C4-2B (cell line): ENCODE data around the gene SHANK1.

ENCODE experiments used
- H3K27ac ChIP-seq: fragments of 450-650 bp; 2 replicates; pipeline ENCODE4 v1.5.1; 2017
- ZFX ChIP-seq: fragments of 450-650 bp; IDR thresholded peaks from 2 replicates; pipeline ENCODE4 v1.6.1; 2017
- TF ChIP-seq, protein P1 (sequence below): fragments of 450-650 bp; conservative IDR thresholded peaks from 2 replicates; pipeline ENCODE4 v1.5.1; 2017; ENCODE audit warnings: mild to moderate bottlenecking

SHANK1 gene

DNA sequence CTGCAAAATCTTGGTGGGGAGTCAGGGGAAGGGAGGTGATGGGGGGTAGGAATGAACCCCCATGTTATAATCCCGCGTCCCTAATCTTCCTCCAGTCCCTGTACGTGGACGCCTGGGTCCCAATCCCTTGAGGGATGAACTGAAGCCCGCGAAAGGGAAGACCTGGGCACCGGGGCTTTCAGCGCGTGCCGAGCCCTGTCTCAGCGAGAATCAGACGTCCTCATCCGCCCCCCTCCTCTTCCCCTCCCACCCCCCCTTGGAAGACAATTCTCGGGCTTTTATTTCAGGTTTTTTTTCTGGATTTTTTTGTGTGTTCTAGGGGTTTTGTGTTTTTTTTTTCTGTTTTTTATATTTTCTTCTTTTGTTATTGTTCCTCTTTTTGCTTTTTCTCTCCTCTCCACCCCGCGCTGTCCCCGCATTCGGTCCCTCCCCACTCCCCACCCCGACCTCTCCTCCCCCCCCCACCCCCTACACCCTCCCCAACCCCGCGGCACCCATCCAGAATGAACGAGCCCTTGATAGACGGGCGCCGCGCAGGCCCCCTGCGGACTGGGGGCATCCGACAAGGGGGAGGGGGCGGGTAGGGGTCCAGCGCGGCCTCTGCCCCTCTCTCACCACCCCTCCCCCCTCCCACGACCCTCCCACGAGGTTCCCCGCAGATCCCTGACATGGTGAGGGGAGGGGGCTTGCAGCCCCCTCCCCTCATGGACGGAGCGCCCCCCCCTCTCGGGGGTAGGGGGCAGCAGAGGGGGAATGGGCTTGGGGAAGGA is 60.1 kb downstream of the SHANK1 start:
- TF ChIP-seq ZFX, result no peak
- TF ChIP-seq, protein P1, sequence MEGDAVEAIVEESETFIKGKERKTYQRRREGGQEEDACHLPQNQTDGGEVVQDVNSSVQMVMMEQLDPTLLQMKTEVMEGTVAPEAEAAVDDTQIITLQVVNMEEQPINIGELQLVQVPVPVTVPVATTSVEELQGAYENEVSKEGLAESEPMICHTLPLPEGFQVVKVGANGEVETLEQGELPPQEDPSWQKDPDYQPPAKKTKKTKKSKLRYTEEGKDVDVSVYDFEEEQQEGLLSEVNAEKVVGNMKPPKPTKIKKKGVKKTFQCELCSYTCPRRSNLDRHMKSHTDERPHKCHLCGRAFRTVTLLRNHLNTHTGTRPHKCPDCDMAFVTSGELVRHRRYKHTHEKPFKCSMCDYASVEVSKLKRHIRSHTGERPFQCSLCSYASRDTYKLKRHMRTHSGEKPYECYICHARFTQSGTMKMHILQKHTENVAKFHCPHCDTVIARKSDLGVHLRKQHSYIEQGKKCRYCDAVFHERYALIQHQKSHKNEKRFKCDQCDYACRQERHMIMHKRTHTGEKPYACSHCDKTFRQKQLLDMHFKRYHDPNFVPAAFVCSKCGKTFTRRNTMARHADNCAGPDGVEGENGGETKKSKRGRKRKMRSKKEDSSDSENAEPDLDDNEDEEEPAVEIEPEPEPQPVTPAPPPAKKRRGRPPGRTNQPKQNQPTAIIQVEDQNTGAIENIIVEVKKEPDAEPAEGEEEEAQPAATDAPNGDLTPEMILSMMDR, result no peak
- no peak overlapping the region for H3K27ac ChIP-seq

DNA sequence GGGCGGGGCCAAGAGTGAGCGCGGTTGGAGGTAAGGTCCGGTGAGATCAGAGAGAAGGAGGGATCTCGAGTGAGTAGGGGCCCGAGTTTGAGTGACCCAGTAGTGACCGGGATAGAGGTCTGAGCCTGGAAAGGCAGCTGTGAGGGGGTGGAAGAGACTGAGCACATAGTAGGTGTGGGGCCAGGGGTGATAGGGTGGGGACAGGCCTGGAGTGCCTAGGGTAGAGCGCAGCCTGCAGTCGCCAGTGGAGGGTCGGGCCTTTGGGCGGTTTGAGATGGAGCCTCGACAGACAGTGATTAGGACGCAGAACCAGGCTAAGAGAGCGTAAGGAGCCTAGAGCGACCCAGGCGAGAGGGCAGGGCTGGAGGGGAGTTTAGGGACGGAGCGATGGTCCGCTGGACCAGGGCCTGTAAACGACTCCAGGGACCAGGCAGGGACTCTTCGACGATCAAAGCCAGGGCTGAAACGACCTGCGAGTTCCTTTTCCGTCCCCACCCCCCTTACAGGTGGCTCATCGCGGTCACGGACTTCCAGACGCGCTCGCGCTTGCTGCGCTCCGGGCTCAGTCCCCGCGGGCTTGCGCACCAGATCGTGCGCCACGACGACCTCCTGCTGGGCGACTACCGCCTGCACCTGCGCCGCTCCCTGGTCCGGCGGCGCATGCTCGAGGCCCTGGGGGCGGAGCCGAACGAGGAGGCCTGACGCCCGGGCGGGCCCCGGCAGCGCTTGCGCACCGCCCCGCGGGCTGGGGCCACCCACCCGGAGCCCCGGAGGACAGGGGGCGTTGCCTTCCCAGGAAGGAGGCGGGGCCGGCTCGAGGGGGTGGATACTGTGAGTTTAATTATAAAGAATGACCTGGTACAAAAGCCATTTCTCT is 60.9 kb downstream of the SHANK1 start:
- peak overlapping the region; percentile 74 for H3K27ac ChIP-seq
- peak; percentile 33; the same call in 1 of the 2 replicates for TF ChIP-seq ZFX
- TF ChIP-seq, protein P1, result no peak

DNA sequence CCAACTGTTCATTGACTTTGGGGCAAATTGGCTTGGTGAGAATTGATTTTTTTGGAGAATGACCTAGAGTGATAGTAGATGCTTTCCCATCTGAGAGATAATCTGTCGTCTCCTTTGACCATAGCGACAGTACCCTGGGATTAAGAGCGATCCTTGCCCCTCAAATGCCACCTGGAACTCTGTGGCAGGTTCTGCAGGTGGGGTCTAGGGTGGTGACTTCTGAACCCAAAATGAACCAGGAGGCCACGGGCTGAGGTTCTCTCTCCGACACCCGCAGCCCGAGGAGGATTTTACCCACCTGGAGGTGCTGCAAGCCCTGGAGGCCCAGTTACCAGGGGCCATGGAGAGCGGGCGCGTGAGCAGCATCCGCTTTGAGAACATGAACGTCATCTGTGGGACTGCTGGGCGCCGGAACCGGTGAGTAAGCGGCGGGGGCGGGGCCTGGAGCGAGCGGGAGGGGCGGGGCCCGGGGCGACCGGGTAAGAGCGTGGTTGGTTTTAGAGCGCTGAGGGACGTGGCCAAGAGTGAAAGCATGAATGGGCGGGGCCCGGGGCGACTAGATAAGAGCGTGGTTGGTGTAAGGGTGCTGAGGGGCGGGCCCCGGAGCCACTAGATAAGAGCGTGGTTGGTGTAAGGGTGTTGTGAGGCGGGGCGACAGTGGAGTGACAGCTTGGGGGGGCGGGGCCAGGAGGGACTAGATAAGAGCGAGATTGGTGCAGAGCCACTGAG is 61.7 kb downstream of the SHANK1 start:
- TF ChIP-seq, protein P1, result no peak
- peak; percentile 11; the same call in 1 of the 2 replicates for TF ChIP-seq ZFX
- H3K27ac ChIP-seq, result peak overlapping the region; percentile 74

DNA sequence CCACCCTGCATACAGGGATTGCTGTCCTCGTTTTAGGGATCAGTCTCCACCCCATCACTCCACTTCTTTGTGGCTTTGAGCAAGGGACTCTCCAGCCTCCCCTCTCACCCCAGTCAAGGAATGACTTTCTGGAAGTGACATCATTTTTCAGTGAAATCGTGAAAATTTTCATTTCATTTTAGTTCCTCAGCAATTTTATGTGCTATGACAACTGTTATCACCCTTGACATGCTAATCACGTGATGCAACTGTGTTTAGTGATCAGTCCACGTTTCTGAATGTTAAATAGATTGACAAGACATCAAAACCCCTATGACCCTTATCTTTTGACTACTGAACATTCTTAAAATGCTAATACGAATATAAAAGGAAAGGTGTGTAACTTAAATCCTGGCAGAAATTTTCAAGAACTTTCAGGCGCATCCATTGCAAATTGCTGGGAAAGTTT is 62.4 kb downstream of the SHANK1 start:
- H3K27ac ChIP-seq, result peak overlapping the region; percentile 71
- no peak for TF ChIP-seq ZFX
- TF ChIP-seq, protein P1, result no peak

DNA sequence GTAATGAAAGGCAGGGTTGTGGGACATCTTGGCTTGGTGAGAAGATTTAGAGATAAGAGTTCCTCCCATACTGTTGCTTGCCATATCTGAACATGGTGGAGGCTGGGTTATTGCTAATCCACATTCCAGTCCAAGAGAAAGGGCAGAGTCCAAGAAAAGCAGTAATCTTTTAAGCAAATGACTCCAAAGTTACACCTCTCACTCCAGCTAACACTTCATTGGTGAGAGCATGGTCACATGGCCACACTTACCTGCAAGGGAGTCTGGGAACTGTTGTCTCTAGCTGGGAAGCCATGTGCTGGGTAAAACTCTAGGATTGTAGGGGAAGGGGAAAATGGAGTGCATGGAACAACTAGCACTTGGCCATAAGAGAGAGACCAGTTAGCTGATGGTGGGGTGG is 64.7 kb downstream of the SHANK1 start:
- H3K27ac ChIP-seq, result no peak overlapping the region
- no peak for TF ChIP-seq ZFX
- TF ChIP-seq, protein P1, result no peak

DNA sequence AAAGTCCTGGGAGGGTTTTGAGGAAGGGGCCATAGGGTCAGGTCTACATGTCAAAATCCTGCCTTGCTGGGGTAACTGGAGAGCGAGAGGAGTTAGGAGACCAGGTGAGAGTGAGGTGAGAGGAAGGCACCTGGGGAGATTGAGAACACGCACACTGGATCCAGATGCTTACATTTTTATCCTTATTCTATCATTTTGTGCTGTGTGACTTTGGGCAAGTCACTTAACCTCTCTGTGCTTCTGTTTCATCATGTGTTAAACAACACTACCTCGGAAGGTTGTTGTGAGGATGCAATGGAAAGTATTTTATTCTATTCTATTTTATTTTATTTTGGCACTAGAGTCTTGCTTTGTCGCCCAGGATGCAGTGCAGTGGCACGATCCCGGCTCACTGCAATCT is 66.9 kb downstream of the SHANK1 start:
- no peak overlapping the region for H3K27ac ChIP-seq
- TF ChIP-seq, protein P1, result no peak
- TF ChIP-seq ZFX, result no peak

DNA sequence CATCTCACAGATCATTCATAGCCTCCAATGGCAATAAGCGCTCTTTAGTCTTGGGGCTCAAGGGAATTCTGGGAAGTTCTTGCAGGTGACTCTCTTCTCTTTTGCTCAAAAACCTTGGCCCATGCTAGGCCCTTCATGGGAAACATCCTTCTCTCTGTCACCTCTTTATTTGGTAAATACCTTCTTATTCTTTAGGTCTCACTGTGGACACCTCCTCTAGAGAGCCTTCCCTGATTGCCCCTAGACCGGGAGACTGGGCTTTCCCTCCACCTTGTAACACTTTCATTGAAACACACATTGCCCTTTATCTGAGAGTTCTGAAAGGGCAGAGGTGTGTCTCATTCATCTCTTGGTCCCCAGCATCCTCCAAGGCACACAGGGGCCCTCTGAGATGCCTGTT is 68.4 kb downstream of the SHANK1 start:
- no peak for TF ChIP-seq ZFX
- TF ChIP-seq, protein P1, result no peak
- no peak overlapping the region for H3K27ac ChIP-seq
